ENCODE results near the gene MAD1L1. TPM values are rescaled to one million over a fixed set of nuclear protein-coding genes. Genes with fewer than 3 reads are reported as not detected.
A peak's percentile ranks its signal among the peaks of the same experiment; 100 is the strongest.

The MAD1L1 gene
- total RNA-seq, 1 donor: 57.9 TPM

- no peak for DNase-seq (ENCODE audit: low read depth in 2 of 3, low spot score in 2 of 3)
Measured at GRCh38 chr7:2258661-2259365, 26.1 kb upstream of the MAD1L1 start.

GRCh38 chr7:2257651-2258050 lies 24.9 kb upstream of the MAD1L1 start:
- DNase-seq (ENCODE audit: low read depth in 2 of 3, low spot score in 2 of 3): no peak

GRCh38 chr7:2257046-2257551 lies 24.4 kb upstream of the MAD1L1 start:
- DNase-seq (ENCODE audit: low read depth in 2 of 3, low spot score in 2 of 3): no peak

GRCh38 chr7:2256306-2257045 lies 23.7 kb upstream of the MAD1L1 start:
- DNase-seq (ENCODE audit: low read depth in 2 of 3, low spot score in 2 of 3): no peak

- DNase-seq (ENCODE audit: low read depth in 2 of 3, low spot score in 2 of 3): no peak
Measured at GRCh38 chr7:2255145-2256139, 22.7 kb upstream of the MAD1L1 start.

- no peak for DNase-seq (ENCODE audit: low read depth in 2 of 3, low spot score in 2 of 3)
Measured at GRCh38 chr7:2254429-2255144, 21.8 kb upstream of the MAD1L1 start.

GRCh38 chr7:2253525-2254244 lies 20.9 kb upstream of the MAD1L1 start:
- DNase-seq (ENCODE audit: low read depth in 2 of 3, low spot score in 2 of 3): no peak

- DNase-seq (ENCODE audit: low read depth in 2 of 3, low spot score in 2 of 3): no peak
Measured at GRCh38 chr7:2253021-2253420, 20.3 kb upstream of the MAD1L1 start.

GRCh38 chr7:2251841-2252771 lies 19.4 kb upstream of the MAD1L1 start:
- DNase-seq (ENCODE audit: low read depth in 2 of 3, low spot score in 2 of 3): peak in 2 of 3 donors; percentile 53 to 54

- no peak for DNase-seq (ENCODE audit: low read depth in 2 of 3, low spot score in 2 of 3)
Measured at GRCh38 chr7:2251381-2251780, 18.6 kb upstream of the MAD1L1 start.

- no peak for DNase-seq (ENCODE audit: low read depth in 2 of 3, low spot score in 2 of 3)
Measured at GRCh38 chr7:2249744-2250323, 17.1 kb upstream of the MAD1L1 start.

- DNase-seq (ENCODE audit: low read depth in 2 of 3, low spot score in 2 of 3): peak in 2 of 3 donors; percentile 42 to 70
Measured at GRCh38 chr7:2248984-2249694, 16.4 kb upstream of the MAD1L1 start.

GRCh38 chr7:2247141-2247995 lies 14.6 kb upstream of the MAD1L1 start:
- no peak for DNase-seq (ENCODE audit: low read depth in 2 of 3, low spot score in 2 of 3)

- peak in 1 of 3 donors; percentile 71 for DNase-seq (ENCODE audit: low read depth in 2 of 3, low spot score in 2 of 3)
Measured at GRCh38 chr7:2245883-2246675, 13.3 kb upstream of the MAD1L1 start.

GRCh38 chr7:2244404-2244995 lies 11.8 kb upstream of the MAD1L1 start:
- DNase-seq (ENCODE audit: low read depth in 2 of 3, low spot score in 2 of 3): no peak

Measured in hematopoietic multipotent progenitor cell (in vitro differentiated cells).